Posterior cingulate gyrus (tissue), 11 donors: ENCODE data around the gene SIRT7.
"Not testable (repeated sequence)": the region's sequence is repeated elsewhere in the genome, so short reads cannot be mapped to it uniquely, and the experiment has no call there.

Experiments
- DNase-seq, 10 donors: peaks; one replicate each; pipeline versions ENCODE4 v3.0.0 to v3.0.0-alpha.2; 2020 to 2021; ENCODE audit warnings: mixed read lengths in 3 of 10
- intact Hi-C: fragments of 100-400 bp; cut with DNase I; formaldehyde crosslinking; loops from one replicate; pipeline ENCODE4 v1.15.1; 2023

Gene SIRT7

GRCh38 chr17:81955058-81955681 is 37.2 kb upstream of the SIRT7 start:
- intact Hi-C loops = no loop called here
- no peak for DNase-seq

- DNase-seq = no peak
- intact Hi-C loops = no loop called here
These were observed 36.4 kb upstream of the SIRT7 start for GRCh38 chr17:81954131-81955057.

DNA sequence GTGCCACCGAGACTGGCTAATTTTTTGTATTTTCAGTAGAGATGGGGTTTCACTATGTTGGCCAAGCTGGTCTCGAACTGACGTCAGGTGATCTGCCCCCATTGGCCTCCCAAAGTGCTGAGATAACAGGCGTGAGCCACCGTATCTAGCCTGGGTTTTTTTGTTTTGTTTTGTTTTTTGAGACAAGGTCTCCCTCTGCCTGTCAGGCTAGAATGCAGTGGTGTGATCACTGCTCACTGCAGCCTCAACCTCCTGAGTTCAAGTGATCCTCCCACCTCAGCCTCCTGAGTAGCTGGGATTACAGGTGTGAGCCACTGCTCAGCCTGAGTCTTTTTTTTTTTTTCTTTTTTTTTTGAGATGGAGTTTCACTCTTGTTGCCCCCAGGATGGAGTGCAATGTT is 35.5 kb upstream of the SIRT7 start:
- intact Hi-C loops, DNase-seq: not testable (repeated sequence)

- intact Hi-C loops = no loop called here
- no peak for DNase-seq
These were observed 34.8 kb upstream of the SIRT7 start for GRCh38 chr17:81952792-81953228.

GRCh38 chr17:81951785-81952684 is 34.1 kb upstream of the SIRT7 start:
- DNase-seq = no peak
- intact Hi-C loops = no loop called here

DNA sequence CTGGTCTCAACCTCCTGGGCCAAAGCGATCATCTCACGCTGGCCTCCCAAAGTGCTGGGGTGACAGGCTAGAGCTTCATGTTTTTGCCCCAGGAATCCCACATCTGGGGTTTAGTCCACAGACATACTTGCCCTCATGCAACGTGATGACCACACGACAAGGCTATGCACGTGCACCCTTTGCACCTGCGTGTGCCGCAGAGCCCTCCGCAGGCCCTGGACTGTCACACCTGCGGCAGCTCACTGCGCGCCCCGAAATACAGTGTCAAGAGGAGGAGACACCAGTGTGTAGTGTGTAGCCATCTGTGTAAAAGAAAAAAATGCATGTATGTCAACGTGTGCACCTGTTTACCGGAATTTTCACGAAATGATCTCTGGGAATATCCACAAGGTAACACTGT is 32.5 kb upstream of the SIRT7 start:
- intact Hi-C loops = no loop called here
- DNase-seq = no peak

- no peak for DNase-seq
- intact Hi-C loops = no loop called here
These were observed 30.8 kb upstream of the SIRT7 start for GRCh38 chr17:81948635-81949378.

DNA sequence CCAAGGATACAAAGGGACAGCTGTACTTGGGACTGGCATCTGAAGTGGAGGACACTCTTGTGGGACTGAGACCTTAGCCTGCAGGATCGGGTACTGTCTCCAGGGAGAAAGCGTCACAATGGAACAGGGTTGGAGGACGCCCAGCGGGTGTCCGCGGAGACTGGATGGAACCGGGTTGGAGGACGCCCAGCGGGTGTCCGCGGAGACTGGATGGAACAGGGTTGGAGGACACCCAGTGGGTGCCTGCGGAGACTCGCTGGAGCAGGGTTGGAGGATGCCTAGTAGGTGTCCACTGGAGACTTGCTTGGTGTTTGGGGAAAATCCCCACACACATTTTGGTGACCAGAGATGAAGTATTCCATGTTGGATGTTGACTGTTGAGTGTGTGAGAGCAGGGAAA is 29.2 kb upstream of the SIRT7 start, which contains the start of gene MYADML2:
TSS of gene MYADML2 (minus strand) at position 45 of the 400 bp plus-strand sequence. CDS start 5,492 bp downstream, outside the sequence.
- intact Hi-C loops = no loop called here
- DNase-seq = peak in 1 of 10 donors; percentile 78

- intact Hi-C loops = no loop called here
- DNase-seq = no peak
These were observed 26.9 kb upstream of the SIRT7 start for GRCh38 chr17:81944858-81945257.

GRCh38 chr17:81942167-81942553 is 24.2 kb upstream of the SIRT7 start:
- intact Hi-C loops = no loop called here
- DNase-seq = no peak

GRCh38 chr17:81941484-81942166 is 23.6 kb upstream of the SIRT7 start:
- intact Hi-C loops = no loop called here

GRCh38 chr17:81940538-81941483 is 22.8 kb upstream of the SIRT7 start:
- intact Hi-C loops = no loop called here
- peak in 1 of 10 donors; percentile 82 for DNase-seq

More at GRCh38 chr17:81941484-81942166, 23.6 kb upstream of the SIRT7 start:
- DNase-seq = peak in 6 of 10 donors; percentile 37 to 92 (median 64)

GRCh38 chr17:81939881-81940385 is 22.0 kb upstream of the SIRT7 start:
- intact Hi-C loops = no loop called here
- DNase-seq = peak; percentile 33 to 97 (median 80)

DNA sequence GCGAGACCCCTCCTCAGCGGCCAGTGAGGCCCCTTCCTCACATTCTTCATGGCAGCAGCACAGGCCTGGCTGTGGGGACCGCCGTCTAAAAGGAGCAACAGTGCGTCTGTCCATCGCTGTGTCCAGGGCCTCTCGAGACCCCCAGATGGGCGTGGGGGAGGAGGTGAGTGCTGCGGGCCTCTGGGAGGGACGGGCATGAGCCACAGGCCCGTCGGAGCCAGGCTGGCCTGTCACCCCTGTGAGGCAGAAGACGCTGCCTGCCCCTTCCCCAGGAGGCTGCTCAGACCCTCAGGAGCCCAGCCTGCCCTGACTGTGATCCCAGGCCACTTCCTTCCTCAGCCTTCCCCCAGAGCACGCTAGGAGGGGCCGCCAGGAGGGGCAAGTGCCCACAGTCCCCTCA is 21.2 kb upstream of the SIRT7 start:
- DNase-seq = no peak
- intact Hi-C loops = no loop called here

GRCh38 chr17:81935709-81936084 is 17.7 kb upstream of the SIRT7 start:
- intact Hi-C loops = no loop called here
- DNase-seq = no peak

- no peak for DNase-seq
- intact Hi-C loops = no loop called here
These were observed 17.1 kb upstream of the SIRT7 start for GRCh38 chr17:81934850-81935708.

GRCh38 chr17:81934098-81934757 is 16.3 kb upstream of the SIRT7 start:
- intact Hi-C loops = no loop called here
- DNase-seq = no peak
